Keratinocyte (primary cell): ENCODE data around the gene PLEKHH1. TPM values are rescaled to one million over a fixed set of nuclear protein-coding genes. Genes with fewer than 3 reads are reported as not detected.

Source experiments
- DNase-seq: peaks from one replicate; pipeline ENCODE4 v3.0.0-alpha.2; 2011; ENCODE audit warnings: low read depth, missing footprints, low spot score
- FAIRE-seq: peaks from 2 replicates; lab custom pipeline; 2011; peaks lifted over from hg19 to GRCh38; lab: Jason Lieb, UNC
- H2AFZ ChIP-seq: 2 replicates; pipeline ENCODE4 v1.6.0; 2012; ENCODE audit warnings: low read length, control low read depth, inconsistent platforms; ENCODE audit not compliant: control insufficient read depth
- H3K27ac ChIP-seq: 2 replicates; pipeline ENCODE4 v1.5.1; 2011; ENCODE audit warnings: low read length; ENCODE audit not compliant: control insufficient read depth, insufficient read depth
- H3K27me3 ChIP-seq: 3 replicates; pipeline ENCODE4 v1.6.0; 2011; ENCODE audit warnings: low read length; ENCODE audit not compliant: control insufficient read depth, insufficient read depth; ENCODE audit errors: extremely low read depth
- H3K36me3 ChIP-seq, 2 experiments: 2 replicates in 1 of 2; 3 replicates in 1 of 2; pipeline ENCODE4 v1.5.1; 2011; ENCODE audit warnings: low read length in 2 of 2, mild to moderate bottlenecking in 1 of 2; ENCODE audit not compliant: control insufficient read depth in 2 of 2, insufficient read depth in 2 of 2; ENCODE audit errors: extremely low read depth in 1 of 2
- H3K4me1 ChIP-seq: 3 replicates; pipeline ENCODE4 v1.5.1; 2011; ENCODE audit warnings: low read length; ENCODE audit not compliant: control insufficient read depth, insufficient read depth; ENCODE audit errors: extremely low read depth
- H3K4me2 ChIP-seq: 3 replicates; pipeline ENCODE4 v1.6.0; 2011; ENCODE audit warnings: low read depth, low read length; ENCODE audit not compliant: control insufficient read depth, insufficient read depth; ENCODE audit errors: extremely low read depth
- H3K4me3 ChIP-seq, 3 experiments: fragments of 200-600 bp in 1 of 3; sonication (generic) in 1 of 3; 2 replicates in 2 of 3; 3 replicates in 1 of 3; pipeline ENCODE4 v1.5.1; 2011 to 2016; ENCODE audit warnings: low read length in 3 of 3, mild to moderate bottlenecking in 3 of 3, control low read depth in 2 of 3, inconsistent platforms in 1 of 3, low read depth in 1 of 3, mixed read lengths in 1 of 3, mixed run types in 1 of 3, moderate library complexity in 1 of 3; ENCODE audit not compliant: control insufficient read depth in 2 of 3, insufficient read depth in 2 of 3; ENCODE audit errors: extremely low read depth in 1 of 3
- H3K79me2 ChIP-seq: 2 replicates; pipeline ENCODE4 v1.6.0; 2012; ENCODE audit warnings: low read length; ENCODE audit not compliant: control insufficient read depth, insufficient read depth
- H3K9ac ChIP-seq: 3 replicates; pipeline ENCODE4 v1.6.0; 2011; ENCODE audit warnings: low read length; ENCODE audit not compliant: control insufficient read depth, insufficient read depth; ENCODE audit errors: extremely low read depth
- H3K9me1 ChIP-seq: 3 replicates; pipeline ENCODE4 v1.6.0; 2011; ENCODE audit warnings: low read length; ENCODE audit not compliant: control insufficient read depth, insufficient read depth; ENCODE audit errors: extremely low read depth
- H3K9me3 ChIP-seq: 2 replicates; pipeline ENCODE4 v1.5.1; 2012; ENCODE audit warnings: low read depth, low read length; ENCODE audit not compliant: control insufficient read depth
- H4K20me1 ChIP-seq: 3 replicates; pipeline ENCODE4 v1.6.0; 2011; ENCODE audit warnings: low read length; ENCODE audit not compliant: control insufficient read depth, insufficient read depth; ENCODE audit errors: extremely low read depth
- CTCF ChIP-seq, 3 experiments: IDR thresholded peaks in 1 of 3; conservative IDR thresholded peaks in 1 of 3; optimal IDR thresholded peaks in 1 of 3; 2 replicates in 2 of 3; 3 replicates in 1 of 3; pipeline versions ENCODE3 to v1.5.1; 2011; ENCODE audit warnings: low read length in 3 of 3, mild to moderate bottlenecking in 3 of 3, moderate library complexity in 2 of 3, control low read depth in 1 of 3, inconsistent platforms in 1 of 3; ENCODE audit not compliant: insufficient read depth in 2 of 3; ENCODE audit errors: extremely low read depth in 1 of 3
- EZH2 ChIP-seq: IDR thresholded peaks from one replicate; pipeline ENCODE4 v1.6.1; 2012; ENCODE audit warnings: inconsistent platforms, mild to moderate bottlenecking, low read length, moderate library complexity
- dilution Hi-C: fragments of 300-500 bp; cut with MboI; formaldehyde crosslinking; loops from one replicate; pipeline ENCODE4 v1.7.0; 2020; ENCODE audit warnings: low sequenced_read_pairs; ENCODE audit not compliant: extremely low pct_ligation_motif_present
- polyA plus RNA-seq, 5 experiments: library from polyadenylated mRNA; depleted of rRNA in 3 of 5; stranded (reverse) in 3 of 5; stranded (forward) in 1 of 5; unstranded in 1 of 5; fragments of >200 nt; gene quantifications; 1 replicate in 1 of 5; 2 replicates in 3 of 5; 3 replicates in 1 of 5; pipeline versions ENCODE4 v1.2.1 to v1.2.3, GENCODE V29; 2011 to 2012; ENCODE audit warnings: missing spikeins in 2 of 5, low read depth in 1 of 5, low replicate concordance in 1 of 5

PLEKHH1 gene
- polyA plus RNA-seq, 1 donor (not counting 4 experiments of a cell fraction or from before 2014, with no cell fraction given) = 4.4 TPM

- Histone ChIP-seq H3K79me2 (no peaks in the 10 kb centered on the region), H3K9me1 (no peaks in the 10 kb centered on the region), H3K4me2 (peak within 1 kb of the TSS; percentile 76), H3K4me3 (peak within 1 kb of the TSS; percentile 51 to 78 (median 75)), H3K9ac (peak within 1 kb of the TSS; percentile 73), H3K9me3 (no peaks in the 10 kb centered on the region), H3K27me3 (no peaks in the 10 kb centered on the region), H3K36me3 (peaks cover 0 to 4% of the 10 kb centered on the region in 2 experiments), H2AFZ (peak within 1 kb of the TSS; percentile 94), H3K4me1 (peaks cover 30% of the 10 kb centered on the region), H3K27ac (peak within 1 kb of the TSS; percentile 71), H4K20me1 (no peaks in the 10 kb centered on the region)
- DNase-seq (peak; percentile 66), FAIRE-seq (no peak)
- dilution Hi-C loops = no loop called here
- TF ChIP-seq EZH2 (no peak), CTCF (optimal IDR thresholded peaks at IDR 0.05 in 1 of 3, IDR thresholded peaks at IDR 0.05 in 1 of 3, conservative IDR thresholded peaks at IDR 0.05 in 1 of 3; ENCODE audit: extremely low read depth in 1 of 3, insufficient read depth in 2 of 3, low read length in 3 of 3) (peak in 2 of 3 experiments; percentile 22 to 47)
These were observed 86.5 kb downstream of the PLEKHH1 start, which contains the start of gene ARG2 for GRCh38 chr14:67619446-67620216. ARG2 (plus strand) TSS chr14:67619920; CDS start chr14:67619978, 58 bp downstream.

GRCh38 chr14:67620217-67620785, 87.2 kb downstream of the PLEKHH1 start:
- Histone ChIP-seq H3K9me1 (no peaks in the 10 kb centered on the region), H3K27ac (peak overlapping the region; percentile 71), H3K9ac (peak overlapping the region; percentile 73), H3K4me3 (peak overlapping the region; percentile 51 to 78 (median 75)), H2AFZ (peak overlapping the region; percentile 94), H3K9me3 (no peaks in the 10 kb centered on the region), H3K27me3 (no peaks in the 10 kb centered on the region), H3K4me2 (peak overlapping the region; percentile 76), H3K79me2 (no peaks in the 10 kb centered on the region), H4K20me1 (no peaks in the 10 kb centered on the region), H3K4me1 (peaks cover 30% of the 10 kb centered on the region), H3K36me3 (peaks cover 0 to 4% of the 10 kb centered on the region in 2 experiments)
- dilution Hi-C loops = no loop called here
- no peak for DNase-seq
- no peak for FAIRE-seq
- no peak for TF ChIP-seq CTCF (optimal IDR thresholded peaks at IDR 0.05 in 1 of 3, IDR thresholded peaks at IDR 0.05 in 1 of 3, conservative IDR thresholded peaks at IDR 0.05 in 1 of 3; ENCODE audit: extremely low read depth in 1 of 3, insufficient read depth in 2 of 3, low read length in 3 of 3)
- TF ChIP-seq EZH2 = no peak
